GM06990 (cell line): Measurements from ENCODE around the gene RPUSD4.

Experiments
- DNase-seq: peaks from one replicate; pipeline ENCODE4 v3.0.0-alpha.2; 2011; ENCODE audit not compliant: insufficient read length; ENCODE audit errors: extremely low read depth
- H3K27me3 ChIP-seq: replicated peaks from 2 replicates; pipeline ENCODE4 v1.6.0; 2011; ENCODE audit warnings: low read length; ENCODE audit not compliant: control insufficient read depth, insufficient read depth
- H3K36me3 ChIP-seq: 2 replicates; pipeline ENCODE4 v1.5.1; 2011; ENCODE audit warnings: low read length; ENCODE audit not compliant: control insufficient read depth, insufficient read depth
- H3K4me3 ChIP-seq: replicated peaks from 2 replicates; pipeline ENCODE4 v1.5.1; 2011; ENCODE audit warnings: low read depth, mild to moderate bottlenecking, control low read depth, low read length
- TF ChIP-seq, protein P1 (sequence below): IDR thresholded peaks from 2 replicates; pipeline ENCODE4 v1.5.1; 2011; ENCODE audit warnings: low read length, control low read depth, mild to moderate bottlenecking, inconsistent platforms; ENCODE audit not compliant: insufficient read depth, poor library complexity, severe bottlenecking

The RPUSD4 gene

DNA sequence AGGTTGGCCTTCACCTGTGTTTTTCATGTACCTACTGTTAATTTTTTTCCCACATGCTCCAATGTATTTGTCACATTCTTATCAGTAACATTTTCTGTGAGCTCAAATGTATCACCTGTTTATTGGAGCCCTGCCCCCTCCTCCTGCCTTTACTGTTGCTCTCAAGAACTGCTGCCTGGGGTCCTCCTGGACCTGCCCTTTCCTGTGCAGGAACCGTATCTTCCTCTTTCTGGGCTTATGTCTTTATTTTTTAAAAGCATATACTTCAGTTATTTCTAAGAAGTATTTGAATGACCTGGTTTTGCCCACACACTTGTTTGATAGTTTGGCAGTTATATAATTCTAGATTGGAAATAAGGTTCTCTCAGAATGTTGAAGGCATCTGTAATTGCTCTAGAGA lies 6.0 kb upstream of the RPUSD4 start:
- TF ChIP-seq, protein P1, sequence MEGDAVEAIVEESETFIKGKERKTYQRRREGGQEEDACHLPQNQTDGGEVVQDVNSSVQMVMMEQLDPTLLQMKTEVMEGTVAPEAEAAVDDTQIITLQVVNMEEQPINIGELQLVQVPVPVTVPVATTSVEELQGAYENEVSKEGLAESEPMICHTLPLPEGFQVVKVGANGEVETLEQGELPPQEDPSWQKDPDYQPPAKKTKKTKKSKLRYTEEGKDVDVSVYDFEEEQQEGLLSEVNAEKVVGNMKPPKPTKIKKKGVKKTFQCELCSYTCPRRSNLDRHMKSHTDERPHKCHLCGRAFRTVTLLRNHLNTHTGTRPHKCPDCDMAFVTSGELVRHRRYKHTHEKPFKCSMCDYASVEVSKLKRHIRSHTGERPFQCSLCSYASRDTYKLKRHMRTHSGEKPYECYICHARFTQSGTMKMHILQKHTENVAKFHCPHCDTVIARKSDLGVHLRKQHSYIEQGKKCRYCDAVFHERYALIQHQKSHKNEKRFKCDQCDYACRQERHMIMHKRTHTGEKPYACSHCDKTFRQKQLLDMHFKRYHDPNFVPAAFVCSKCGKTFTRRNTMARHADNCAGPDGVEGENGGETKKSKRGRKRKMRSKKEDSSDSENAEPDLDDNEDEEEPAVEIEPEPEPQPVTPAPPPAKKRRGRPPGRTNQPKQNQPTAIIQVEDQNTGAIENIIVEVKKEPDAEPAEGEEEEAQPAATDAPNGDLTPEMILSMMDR: no peak
- H3K36me3 ChIP-seq: no peaks in the 10 kb centered on the region
- no peak overlapping the region for H3K4me3 ChIP-seq
- no peaks in the 10 kb centered on the region for H3K27me3 ChIP-seq
- no peak for DNase-seq

DNA sequence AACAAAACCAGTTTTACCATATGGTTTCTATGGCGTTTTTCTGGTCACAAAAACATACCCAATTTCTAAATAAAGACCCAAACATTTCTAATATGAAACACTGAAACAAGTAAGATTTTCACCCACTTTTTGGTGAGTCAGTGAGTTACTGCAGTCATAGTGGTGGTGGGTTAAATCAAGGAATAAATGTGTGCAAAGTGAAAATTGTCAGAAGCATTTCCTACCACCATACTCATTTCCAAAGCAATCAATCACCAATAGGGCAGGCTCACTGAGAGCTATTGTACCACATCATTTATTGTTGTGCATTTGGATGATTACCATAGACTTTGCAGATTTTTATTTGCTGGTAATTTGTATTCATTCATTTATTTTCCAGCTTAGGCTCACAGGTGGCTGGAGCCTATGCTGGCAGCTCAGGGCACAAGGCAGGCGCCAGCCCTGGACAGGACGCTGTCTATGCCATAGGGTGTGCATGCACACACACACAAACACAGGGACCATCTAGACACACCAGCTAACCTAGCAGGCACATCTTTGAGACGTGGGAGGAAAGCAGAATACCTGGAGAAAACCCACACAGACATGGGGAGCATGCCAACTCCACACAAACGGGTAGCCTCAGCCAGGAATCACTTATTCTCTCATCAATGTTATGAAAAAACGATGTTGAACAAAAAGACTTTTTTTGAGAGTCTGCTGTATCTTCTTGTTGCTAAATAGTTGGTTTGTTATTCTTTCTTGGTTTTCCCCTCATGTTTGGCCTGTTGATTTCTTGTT lies 5.3 kb upstream of the RPUSD4 start:
- Histone ChIP-seq H3K4me3 (no peak overlapping the region), H3K27me3 (no peaks in the 10 kb centered on the region), H3K36me3 (no peaks in the 10 kb centered on the region)
- DNase-seq: no peak
- TF ChIP-seq, protein P1: no peak

DNA sequence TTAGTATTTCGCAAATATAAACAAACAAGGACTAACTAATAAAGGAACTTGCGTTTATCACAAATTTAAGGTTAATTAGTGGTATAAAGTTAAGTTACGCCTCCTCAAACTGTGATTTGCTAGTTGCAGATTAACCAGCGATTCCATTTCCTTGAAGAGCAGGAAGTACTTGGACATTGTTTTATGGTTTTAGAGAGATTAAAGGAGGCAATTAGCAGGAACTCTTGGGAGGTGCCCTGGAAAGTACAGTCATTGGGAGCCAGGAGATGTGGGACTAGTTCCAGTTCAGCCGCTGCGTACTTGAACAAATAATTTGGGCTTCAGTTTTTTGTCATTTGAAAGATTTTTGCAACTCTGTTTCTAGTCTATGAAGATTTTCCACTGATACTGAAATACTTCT lies 3.4 kb upstream of the RPUSD4 start:
- no peak overlapping the region for H3K4me3 ChIP-seq
- TF ChIP-seq, protein P1: no peak
- no peak for DNase-seq
- H3K27me3 ChIP-seq: no peaks in the 10 kb centered on the region
- no peaks in the 10 kb centered on the region for H3K36me3 ChIP-seq

DNA sequence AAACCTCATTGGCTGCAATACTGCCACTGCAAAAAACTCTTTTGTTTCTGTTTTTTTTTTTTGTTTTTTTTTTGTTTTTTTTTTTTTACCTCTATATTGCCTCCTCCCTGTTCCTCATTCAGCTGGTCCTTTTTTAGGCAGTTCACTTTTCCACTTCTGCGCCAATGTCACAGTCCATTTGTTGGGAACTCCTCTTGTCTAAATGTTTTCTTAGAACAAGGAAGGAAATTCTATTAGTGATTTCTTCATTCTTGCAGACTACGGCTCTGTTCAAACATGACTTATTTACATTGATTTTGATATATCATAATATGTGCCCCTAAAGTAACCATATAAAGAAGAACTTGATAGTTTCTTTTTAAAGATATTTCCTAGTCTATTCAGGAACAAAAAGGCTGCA lies 3.0 kb upstream of the RPUSD4 start:
- TF ChIP-seq, protein P1: no peak
- Histone ChIP-seq H3K36me3 (no peaks in the 10 kb centered on the region; the same call in 1 of the 2 replicates), H3K4me3 (no peak overlapping the region), H3K27me3 (no peaks in the 10 kb centered on the region)
- DNase-seq: no peak

DNA sequence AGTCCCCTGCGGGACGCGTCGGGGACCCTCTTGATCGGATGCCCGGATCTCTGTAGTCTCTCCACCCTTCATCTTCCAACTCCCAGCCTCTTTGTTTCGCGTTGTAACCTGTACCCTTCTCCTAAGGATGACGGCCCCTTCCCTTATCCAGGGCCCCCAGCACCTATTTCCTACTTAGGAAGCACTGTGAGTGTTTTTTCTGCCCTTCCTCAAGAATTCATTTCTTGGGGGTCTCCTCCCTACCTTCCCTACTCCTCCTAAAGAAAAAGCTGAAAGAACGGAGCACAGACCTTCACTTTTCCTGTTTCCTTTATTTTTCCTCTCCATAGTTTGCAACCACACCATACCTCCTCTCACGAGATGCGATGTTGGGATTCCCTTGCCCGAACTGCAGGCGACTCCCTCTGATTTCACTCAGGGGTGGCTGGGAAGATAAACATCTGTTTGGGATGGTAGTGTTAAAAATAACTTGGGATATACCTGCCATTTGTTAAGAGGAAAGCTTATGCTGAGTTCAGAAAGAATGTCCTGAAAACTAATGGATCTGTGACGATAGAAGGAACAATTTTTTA lies 725 bp upstream of the RPUSD4 start:
- Histone ChIP-seq H3K4me3 (peak overlapping the region; percentile 97), H3K36me3 (peaks cover 2% of the 10 kb centered on the region), H3K27me3 (no peaks in the 10 kb centered on the region)
- no peak for DNase-seq
- TF ChIP-seq, protein P1: peak; percentile 0
